NCI-H146 treated with DMSO at 0.1 percent for 48 hours (cell line): Measurements from ENCODE around the gene PLPP3.
"Not testable (repeated sequence)": the region's sequence is repeated elsewhere in the genome, so short reads cannot be mapped to it uniquely, and the experiment has no call there.

ENCODE experiments used
- DNase-seq: peaks from one replicate; lab custom pipeline; 2025; ENCODE audit not compliant: unreplicated experiment; lab: John Stamatoyannopoulos, UW

PLPP3 gene

GRCh38 chr1:56578963-56579875 lies at the start of gene PLPP3:
Gene PLPP3 (minus strand): TSS chr1:56579563. CDS start chr1:56579016, 547 bp downstream.
- DNase-seq, result no peak

GRCh38 chr1:56627636-56628039 lies 48.3 kb upstream of the PLPP3 start:
- DNase-seq, result no peak

GRCh38 chr1:56627019-56627635 lies 47.8 kb upstream of the PLPP3 start:
- no peak for DNase-seq

GRCh38 chr1:56626546-56626945 lies 47.2 kb upstream of the PLPP3 start:
- no peak for DNase-seq

- no peak for DNase-seq
Observed at GRCh38 chr1:56625819-56626440, 46.6 kb upstream of the PLPP3 start.

- no peak for DNase-seq
Observed at GRCh38 chr1:56617141-56617540, 37.8 kb upstream of the PLPP3 start.

GRCh38 chr1:56610770-56611169 lies 31.4 kb upstream of the PLPP3 start:
- not testable (repeated sequence) for DNase-seq

GRCh38 chr1:56610097-56610496 lies 30.7 kb upstream of the PLPP3 start:
- not testable (repeated sequence) for DNase-seq

- not testable (repeated sequence) for DNase-seq
Observed at GRCh38 chr1:56595397-56596191, 16.2 kb upstream of the PLPP3 start.

GRCh38 chr1:56591909-56592308 lies 12.5 kb upstream of the PLPP3 start:
- no peak for DNase-seq

- DNase-seq, result no peak
Observed at GRCh38 chr1:56590520-56591011, 11.2 kb upstream of the PLPP3 start.

GRCh38 chr1:56589369-56589768 lies 10.0 kb upstream of the PLPP3 start:
- DNase-seq, result no peak

GRCh38 chr1:56586502-56586901 lies 7.1 kb upstream of the PLPP3 start:
- no peak for DNase-seq

GRCh38 chr1:56585985-56586384 lies 6.6 kb upstream of the PLPP3 start:
- no peak for DNase-seq

GRCh38 chr1:56584910-56585528 lies 5.7 kb upstream of the PLPP3 start:
- DNase-seq, result no peak

- no peak for DNase-seq
Observed at GRCh38 chr1:56583957-56584468, 4.7 kb upstream of the PLPP3 start.

GRCh38 chr1:56580771-56581170 lies 1.4 kb upstream of the PLPP3 start:
- no peak for DNase-seq

- no peak for DNase-seq
Observed at GRCh38 chr1:56578138-56578962, 1.0 kb downstream of the PLPP3 start.

- no peak for DNase-seq
Observed at GRCh38 chr1:56577406-56578137, 1.8 kb downstream of the PLPP3 start.
